Adrenal gland (tissue), 12 donors: ENCODE measurements around the gene SMPD3. TPM values are rescaled to one million over a fixed set of nuclear protein-coding genes. Genes with fewer than 3 reads are reported as not detected.

Source experiments
- DNase-seq, 7 donors: peaks; one replicate each; pipeline ENCODE4 v3.0.0-alpha.2; 2019 to 2020
- H3K27ac ChIP-seq, 5 donors: fragments of 200-600 bp; sonication (generic) in 4 of 5; 1 replicate in 3 of 5; 2 replicates in 2 of 5; pipeline versions ENCODE4 v1.5.1 to v1.8.0; 2016 to 2020; ENCODE audit warnings: mild to moderate bottlenecking in 1 of 5
- H3K27me3 ChIP-seq: fragments of 200-600 bp; 2 replicates; pipeline ENCODE4 v1.8.0; 2021
- H3K36me3 ChIP-seq, 2 donors: fragments of 200-600 bp; replicated peaks in 1 of 2; 1 replicate in 1 of 2; 2 replicates in 1 of 2; pipeline versions ENCODE4 v1.5.1 to v1.8.0; 2018 to 2022
- H3K4me1 ChIP-seq, 2 donors: fragments of 200-600 bp; replicated peaks in 1 of 2; 1 replicate in 1 of 2; 2 replicates in 1 of 2; pipeline versions ENCODE4 v1.5.1 to v1.8.0; 2018 to 2021
- H3K4me3 ChIP-seq, 4 donors: fragments of 200-600 bp; sonication (generic) in 3 of 4; one replicate each; pipeline ENCODE4 v1.5.1; 2016 to 2018
- H3K9me3 ChIP-seq, 3 donors: fragments of 200-600 bp; sonication (generic) in 1 of 3; replicated peaks in 1 of 3; 1 replicate in 2 of 3; 2 replicates in 1 of 3; pipeline versions ENCODE4 v1.5.1 to v1.8.0; 2016 to 2021
- POLR2A ChIP-seq, 2 donors: fragments of 450-650 bp; IDR thresholded peaks; one replicate each; pipeline ENCODE4 v1.6.1; 2017; ENCODE audit warnings: antibody characterized with exemption in 2 of 2, mild to moderate bottlenecking in 2 of 2, moderate library complexity in 1 of 2
- WGBS, 4 donors: extraction: QIAGEN DNeasy Blood & Tissue Kit in 2 of 4; methylation state at CpG; one replicate each; pipeline versions ENCODE4 v1.1.5 to v1.1.7; 2013 to 2017; 5-methylcytosine and 5-hydroxymethylcytosine counted together
- intact Hi-C, 2 donors: fragments of 100-400 bp; cut with DNase I; formaldehyde crosslinking; loops; one replicate each; pipeline versions ENCODE4 v1.14.1 to v1.15.0; 2022 to 2023
- polyA plus RNA-seq, 3 donors: library from polyadenylated mRNA; stranded (reverse); fragments of 200-250 nt in 2 of 3; fragments of 350-450 nt in 1 of 3; fragmentation: Illumina TruSeq in 1 of 3; extraction: RNeasy Lipid Tissue Mini Kit (QIAGEN cat#74804) in 1 of 3; gene quantifications; one replicate each; pipeline ENCODE4 v1.2.3, GENCODE V29; 2013 to 2014
- total RNA-seq, 9 donors: library from RNA; depleted of rRNA in 4 of 9; stranded (reverse); fragments of >200 nt in 4 of 9; fragments of 120-200 nt in 1 of 9; fragmentation: NEBNext Ultra II Directional in 1 of 9; extraction: Animal tissue kit (Norgen Biotek cat#: 25700) in 1 of 9; gene quantifications; one replicate each; pipeline versions ENCODE4 v1.1.0 to v1.2.4, GENCODE V29; 2013 to 2023
- TF ChIP-seq, protein P1 (sequence below), 6 experiments: fragments of 450-650 bp in 4 of 6; fragments of 200-600 bp in 2 of 6; sonication (generic) in 1 of 6; IDR thresholded peaks; 1 replicate in 5 of 6; 2 replicates in 1 of 6; pipeline versions ENCODE4 v1.5.1 to v1.8.0; 2016 to 2021; ENCODE audit warnings: antibody characterized with exemption in 6 of 6, mild to moderate bottlenecking in 2 of 6, moderate library complexity in 1 of 6
- donor health status: healthy with polysubstance abuse.
- donor health status: Bipolar disorder and iron deficiency.
- donor health status: DM: yes; HTN: yes; CAD: no.
- donor health status: DM: no; HTN: no; CAD: no.
- donor health status: DM: no; HTN: no; CAD: no.
- donor health status: DM: yes; HTN: yes; CAD: no.

SMPD3 gene
- total and polyA plus RNA-seq, 12 donors = 0.32 to 7.8 (median 1.2) TPM; not detected in 2

- no peak overlapping the region for H3K27ac ChIP-seq
- WGBS, 4 donors = 85 to 87% (median 86%) methylated on average over 11 to 14 of the region's 14 CpGs
- no peak for TF ChIP-seq POLR2A (IDR thresholded peaks at IDR 0.05)
- TF ChIP-seq, protein P1, sequence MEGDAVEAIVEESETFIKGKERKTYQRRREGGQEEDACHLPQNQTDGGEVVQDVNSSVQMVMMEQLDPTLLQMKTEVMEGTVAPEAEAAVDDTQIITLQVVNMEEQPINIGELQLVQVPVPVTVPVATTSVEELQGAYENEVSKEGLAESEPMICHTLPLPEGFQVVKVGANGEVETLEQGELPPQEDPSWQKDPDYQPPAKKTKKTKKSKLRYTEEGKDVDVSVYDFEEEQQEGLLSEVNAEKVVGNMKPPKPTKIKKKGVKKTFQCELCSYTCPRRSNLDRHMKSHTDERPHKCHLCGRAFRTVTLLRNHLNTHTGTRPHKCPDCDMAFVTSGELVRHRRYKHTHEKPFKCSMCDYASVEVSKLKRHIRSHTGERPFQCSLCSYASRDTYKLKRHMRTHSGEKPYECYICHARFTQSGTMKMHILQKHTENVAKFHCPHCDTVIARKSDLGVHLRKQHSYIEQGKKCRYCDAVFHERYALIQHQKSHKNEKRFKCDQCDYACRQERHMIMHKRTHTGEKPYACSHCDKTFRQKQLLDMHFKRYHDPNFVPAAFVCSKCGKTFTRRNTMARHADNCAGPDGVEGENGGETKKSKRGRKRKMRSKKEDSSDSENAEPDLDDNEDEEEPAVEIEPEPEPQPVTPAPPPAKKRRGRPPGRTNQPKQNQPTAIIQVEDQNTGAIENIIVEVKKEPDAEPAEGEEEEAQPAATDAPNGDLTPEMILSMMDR (IDR thresholded peaks at IDR 0.05) = no peak
- H3K4me1 ChIP-seq = peaks cover 0 to 10% of the 10 kb centered on the region in 2 donors
- DNase-seq = no peak
- intact Hi-C loops = no loop called here
- H3K36me3 ChIP-seq = no peaks in the 10 kb centered on the region
- H3K27me3 ChIP-seq = no peaks in the 10 kb centered on the region
- no peaks in the 10 kb centered on the region for H3K9me3 ChIP-seq
- H3K4me3 ChIP-seq = no peak overlapping the region
Measured at GRCh38 chr16:68367891-68368290, 80.4 kb downstream of the SMPD3 start.

- Histone ChIP-seq H3K27ac (no peak overlapping the region), H3K9me3 (no peaks in the 10 kb centered on the region), H3K27me3 (no peaks in the 10 kb centered on the region), H3K4me1 (peaks cover 0 to 10% of the 10 kb centered on the region in 2 donors), H3K4me3 (no peak overlapping the region), H3K36me3 (no peaks in the 10 kb centered on the region)
- no peak for DNase-seq
- intact Hi-C loops = no loop called here
- WGBS, 4 donors = 77 to 89% (median 80%) methylated on average over 16 to 20 of the region's 20 CpGs
- TF ChIP-seq, protein P1 (IDR thresholded peaks at IDR 0.05) = no peak
- TF ChIP-seq POLR2A (IDR thresholded peaks at IDR 0.05) = no peak
Measured at GRCh38 chr16:68367440-68367839, 80.9 kb downstream of the SMPD3 start.

GRCh38 chr16:68367030-68367429 lies 81.3 kb downstream of the SMPD3 start:
- Histone ChIP-seq H3K4me3 (no peak overlapping the region), H3K4me1 (peaks cover 0 to 10% of the 10 kb centered on the region in 2 donors), H3K27me3 (no peaks in the 10 kb centered on the region), H3K36me3 (no peaks in the 10 kb centered on the region), H3K9me3 (no peaks in the 10 kb centered on the region), H3K27ac (no peak overlapping the region)
- TF ChIP-seq, protein P1 (IDR thresholded peaks at IDR 0.05) = peak; percentile 15 to 49 (median 35)
- no peak for TF ChIP-seq POLR2A (IDR thresholded peaks at IDR 0.05)
- WGBS, 4 donors = 47 to 60% (median 54%) methylated on average over 12 to 13 of the region's 13 CpGs
- peak in 5 of 7 donors; percentile 50 to 78 (median 62) for DNase-seq
- intact Hi-C loops = no loop called here

DNA sequence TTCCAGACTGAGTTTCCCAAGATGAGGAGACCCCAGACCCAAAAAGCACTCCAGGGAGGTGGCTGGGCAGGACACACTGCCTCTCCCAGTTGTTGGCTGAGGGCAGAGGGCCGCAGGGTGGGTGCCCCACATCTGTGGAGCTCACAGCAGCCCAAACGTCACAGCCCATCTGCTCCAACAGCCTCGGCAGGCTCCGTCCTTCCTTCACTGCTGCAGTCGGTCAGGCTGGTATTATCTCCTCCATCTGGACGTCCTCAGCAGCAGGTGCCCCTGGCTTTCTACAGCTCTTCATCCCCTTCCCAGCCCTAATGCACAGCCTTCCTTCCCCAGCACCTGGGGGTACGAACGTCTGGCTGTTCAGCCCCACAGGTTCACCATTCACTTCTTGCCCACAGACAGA lies 82.2 kb downstream of the SMPD3 start:
- intact Hi-C loops = no loop called here
- WGBS, 4 donors = 52 to 64% (median 58%) methylated on average over 5 to 8 of the region's 8 CpGs
- Histone ChIP-seq H3K4me3 (no peak overlapping the region), H3K27me3 (no peaks in the 10 kb centered on the region), H3K36me3 (no peaks in the 10 kb centered on the region), H3K9me3 (no peaks in the 10 kb centered on the region), H3K4me1 (peaks cover 6 to 18% of the 10 kb centered on the region in 2 donors), H3K27ac (no peak overlapping the region)
- TF ChIP-seq, protein P1 (IDR thresholded peaks at IDR 0.05) = no peak
- TF ChIP-seq POLR2A (IDR thresholded peaks at IDR 0.05) = no peak
- DNase-seq = no peak
